GM08714 (cell line): ENCODE data around the gene TCEAL9.

Experiments
- H3K4me3 ChIP-seq: fragments of 200-500 bp; sonication (Bioruptor generic); 2 replicates; pipeline ENCODE4 v1.5.1; 2014; ENCODE audit warnings: mild to moderate bottlenecking, low read length, inconsistent platforms
- ZNF274 ChIP-seq: IDR thresholded peaks from 2 replicates; pipeline ENCODE4 v1.6.1; 2012; ENCODE audit warnings: mild to moderate bottlenecking, low read depth, low read length

TCEAL9 gene

GRCh38 chrX:103396660-103397059 lies 40.4 kb downstream of the TCEAL9 start:
- no peak overlapping the region for H3K4me3 ChIP-seq
- no peak for TF ChIP-seq ZNF274

DNA sequence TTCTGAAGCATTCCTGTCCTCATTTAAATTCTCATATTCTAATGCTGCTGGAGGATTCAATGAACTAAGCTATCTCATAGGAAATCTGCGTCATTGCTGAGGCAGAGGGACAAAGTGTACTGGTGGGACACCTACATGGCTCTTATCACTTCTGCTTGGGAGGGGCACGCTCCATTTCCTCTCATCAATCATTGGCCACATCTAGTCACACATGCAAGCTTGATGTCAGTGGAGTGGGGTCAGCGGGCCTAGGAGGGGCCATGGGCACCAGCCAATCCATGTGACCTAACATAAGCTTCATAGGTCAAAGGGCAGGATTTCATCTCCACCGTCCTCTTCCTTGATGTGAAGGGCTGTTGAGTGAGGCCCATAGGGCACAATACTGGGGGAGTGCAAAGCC lies 41.4 kb downstream of the TCEAL9 start:
- no peak overlapping the region for H3K4me3 ChIP-seq
- TF ChIP-seq ZNF274: no peak

DNA sequence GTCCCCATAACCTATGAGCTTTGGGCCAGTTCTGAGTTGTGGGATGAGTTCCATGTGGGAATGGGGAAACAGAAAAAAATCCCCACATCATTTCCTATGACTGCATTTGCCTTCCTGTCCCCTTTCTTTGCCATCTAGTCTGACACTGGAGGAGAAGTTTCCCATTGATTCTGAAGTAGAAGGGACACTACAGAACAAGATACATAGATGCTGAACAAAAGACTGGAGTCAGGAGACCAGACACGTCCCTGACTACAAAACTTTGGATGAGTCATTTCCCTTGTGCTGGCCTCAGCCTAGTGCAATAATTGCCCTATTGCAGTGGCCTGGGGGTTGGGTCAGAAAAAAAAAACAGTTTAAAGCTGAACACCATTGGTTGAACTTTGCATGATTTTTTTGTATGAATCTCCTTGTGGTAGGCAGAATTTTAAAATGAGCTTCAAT lies 42.1 kb downstream of the TCEAL9 start:
- no peak for TF ChIP-seq ZNF274
- no peak overlapping the region for H3K4me3 ChIP-seq

GRCh38 chrX:103399744-103400143 lies 43.4 kb downstream of the TCEAL9 start:
- H3K4me3 ChIP-seq: no peak overlapping the region
- TF ChIP-seq ZNF274: no peak

DNA sequence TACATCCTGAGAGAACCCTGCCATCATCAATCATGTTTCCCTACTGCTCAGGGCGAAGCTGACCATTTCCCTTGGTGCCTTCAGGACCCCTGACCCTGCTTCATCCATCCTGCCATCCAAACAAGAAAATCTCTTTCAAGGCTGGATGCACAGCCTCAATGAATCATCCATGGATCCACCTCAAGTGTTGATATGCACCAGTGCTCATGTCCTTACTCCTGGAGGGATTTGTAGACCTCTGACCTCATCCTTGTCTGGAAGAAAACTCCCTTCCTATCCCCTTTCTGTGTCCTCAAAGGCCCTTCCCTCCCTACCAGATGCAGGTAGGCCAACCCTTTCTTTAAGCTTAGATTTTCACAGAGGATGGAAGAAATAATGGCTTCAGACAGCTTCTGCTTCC lies 44.6 kb downstream of the TCEAL9 start:
- no peak for TF ChIP-seq ZNF274
- H3K4me3 ChIP-seq: no peak overlapping the region

- no peak for TF ChIP-seq ZNF274
Measured at GRCh38 chrX:103404231-103405008, 48.1 kb downstream of the TCEAL9 start.

DNA sequence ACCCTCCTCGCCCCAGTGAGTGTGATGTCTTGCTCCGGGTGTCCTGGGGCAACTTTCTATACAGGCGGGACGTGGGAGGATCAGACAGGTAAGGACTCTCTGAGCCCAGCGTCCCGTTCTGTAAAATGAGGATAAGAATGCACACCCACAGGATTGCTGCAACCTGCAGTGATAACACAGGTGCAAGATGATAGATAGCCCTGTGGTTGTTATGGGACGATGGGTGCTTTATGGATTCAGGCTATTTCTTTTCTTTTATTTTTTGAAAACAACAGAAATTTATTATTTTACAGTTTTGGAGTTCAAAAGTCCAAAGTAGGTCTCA lies 48.7 kb downstream of the TCEAL9 start:
- no peak for TF ChIP-seq ZNF274

More at GRCh38 chrX:103404231-103405008, 48.1 kb downstream of the TCEAL9 start:
- peak overlapping the region; percentile 62; the same call in 1 of the 2 replicates for H3K4me3 ChIP-seq

DNA sequence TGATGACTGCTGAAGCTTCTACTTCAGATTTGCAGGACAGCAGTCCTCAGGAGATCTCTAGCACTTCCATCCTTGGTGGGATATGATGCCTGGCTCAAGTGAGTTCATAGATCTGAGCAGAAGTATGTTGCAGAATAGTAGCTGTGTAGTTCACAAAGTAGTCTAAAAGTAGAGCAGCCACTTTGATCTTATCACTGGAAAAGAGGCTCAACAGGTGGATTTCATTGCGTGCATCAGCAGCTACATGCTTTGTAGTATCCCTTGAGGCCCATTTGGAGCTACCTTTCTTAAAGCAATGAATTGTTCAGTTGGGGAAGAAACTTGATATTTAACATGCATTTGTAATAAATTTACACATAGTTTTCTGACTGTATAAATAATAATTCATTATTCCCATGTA lies 50.0 kb downstream of the TCEAL9 start:
- TF ChIP-seq ZNF274: no peak

More for the DNA sequence above, 48.7 kb downstream of the TCEAL9 start:
- peak overlapping the region; percentile 62; the same call in 1 of the 2 replicates for H3K4me3 ChIP-seq

GRCh38 chrX:103407776-103408175 lies 51.5 kb downstream of the TCEAL9 start:
- no peak overlapping the region for H3K4me3 ChIP-seq
- no peak for TF ChIP-seq ZNF274

More for the DNA sequence above, 50.0 kb downstream of the TCEAL9 start:
- no peak overlapping the region for H3K4me3 ChIP-seq
